H1 (cell line): Measurements from ENCODE around the gene C2orf72. TPM values are rescaled to one million over a fixed set of nuclear protein-coding genes. Genes with fewer than 3 reads are reported as not detected.

Source experiments
- CTCF ChIA-PET: fragments of 300-600 bp; sonication (Branson Sonifier 250); formaldehyde crosslinking; loops from one replicate; lab custom pipeline; 2021; ENCODE audit not compliant: partially characterized antibody; lab: Charles Lee
- POLR2A ChIA-PET: fragments of 300-600 bp; sonication (Branson Sonifier 250); formaldehyde crosslinking; loops from one replicate; lab custom pipeline; 2021; ENCODE audit warnings: inconsistent platforms; ENCODE audit not compliant: partially characterized antibody; lab: Charles Lee
- DNase-seq, 2 experiments: peaks; one replicate each; pipeline versions ENCODE4 v3.0.0 to v3.0.0-alpha.2; 2010 to 2022; ENCODE audit warnings: low spot score in 2 of 2, low read depth in 1 of 2, mixed read lengths in 1 of 2
- FAIRE-seq: peaks from 2 replicates; lab custom pipeline; 2011; peaks lifted over from hg19 to GRCh38; lab: Jason Lieb, UNC
- H2AFZ ChIP-seq: 2 replicates; pipeline ENCODE4 v1.8.1; 2012; ENCODE audit warnings: low read length, inconsistent platforms
- H2AK5ac ChIP-seq: 2 replicates; pipeline ENCODE4 v1.6.1; 2013; ENCODE audit warnings: low read depth, low read length
- H2BK120ac ChIP-seq: replicated peaks from 2 replicates; pipeline ENCODE3; 2013; ENCODE audit warnings: low read depth, low read length, inconsistent platforms
- H2BK12ac ChIP-seq: 2 replicates; pipeline ENCODE4 v1.6.1; 2013; ENCODE audit warnings: low read depth, low read length
- H2BK15ac ChIP-seq: 2 replicates; pipeline ENCODE4 v1.6.1; 2013; ENCODE audit warnings: low read length
- H2BK20ac ChIP-seq: 2 replicates; pipeline ENCODE4 v1.6.1; 2013; ENCODE audit warnings: low read length
- H2BK5ac ChIP-seq: 2 replicates; pipeline ENCODE4 v1.6.1; 2013; ENCODE audit warnings: low read depth, low read length
- H3K14ac ChIP-seq: 2 replicates; pipeline ENCODE4 v1.6.1; 2013; ENCODE audit warnings: inconsistent platforms; ENCODE audit not compliant: insufficient read length
- H3K18ac ChIP-seq: 2 replicates; pipeline ENCODE4 v1.6.1; 2013; ENCODE audit warnings: low read length; ENCODE audit errors: extremely low read depth
- H3K23ac ChIP-seq: 2 replicates; pipeline ENCODE4 v1.6.1; 2013; ENCODE audit warnings: inconsistent platforms; ENCODE audit not compliant: insufficient read length
- H3K23me2 ChIP-seq: 2 replicates; pipeline ENCODE4 v1.6.1; 2013; ENCODE audit warnings: low read depth, low read length
- H3K27ac ChIP-seq: 2 replicates; pipeline ENCODE4 v1.6.1; 2011; ENCODE audit warnings: low read depth, low read length, inconsistent platforms
- H3K27me3 ChIP-seq, 4 experiments: replicated peaks in 1 of 4; 1 replicate in 1 of 4; 2 replicates in 3 of 4; pipeline versions ENCODE4 v1.6.1 to v1.8.1; 2011 to 2013; ENCODE audit warnings: low read length in 3 of 4, mild to moderate bottlenecking in 3 of 4, inconsistent platforms in 2 of 4, mixed read lengths in 2 of 4, moderate library complexity in 1 of 4; ENCODE audit not compliant: control insufficient read depth in 3 of 4, insufficient read depth in 3 of 4; ENCODE audit errors: extremely low read depth in 1 of 4
- H3K36me3 ChIP-seq, 4 experiments: 2 replicates each; pipeline versions ENCODE4 v1.6.1 to v1.8.1; 2011 to 2013; ENCODE audit warnings: mild to moderate bottlenecking in 4 of 4, low read length in 3 of 4, moderate library complexity in 2 of 4, control low read depth in 1 of 4, inconsistent platforms in 1 of 4; ENCODE audit not compliant: insufficient read depth in 4 of 4, control insufficient read depth in 2 of 4
- H3K4ac ChIP-seq: replicated peaks from 2 replicates; pipeline ENCODE3; 2013; ENCODE audit warnings: low read length, low read depth, mixed read lengths, inconsistent platforms; ENCODE audit not compliant: insufficient read length
- H3K4me1 ChIP-seq, 4 experiments: replicated peaks in 1 of 4; 1 replicate in 1 of 4; 2 replicates in 3 of 4; pipeline versions ENCODE4 v1.6.1 to v1.8.1; 2011 to 2013; ENCODE audit warnings: low read length in 3 of 4, inconsistent platforms in 2 of 4, mixed read lengths in 1 of 4; ENCODE audit not compliant: insufficient read depth in 4 of 4, control insufficient read depth in 3 of 4
- H3K4me2 ChIP-seq, 2 experiments: 2 replicates each; pipeline versions ENCODE4 v1.6.1 to v1.8.1; 2011 to 2013; ENCODE audit warnings: low read depth in 2 of 2, low read length in 2 of 2, control low read depth in 1 of 2, inconsistent platforms in 1 of 2, mild to moderate bottlenecking in 1 of 2; ENCODE audit not compliant: insufficient read depth in 1 of 2
- H3K4me3 ChIP-seq, 4 experiments: fragments of 200-600, 300-600 bp in 1 of 4; sonication (generic), shearing (Covaris generic), sonication (Bioruptor Twin) in 1 of 4; 2 replicates each; pipeline versions ENCODE4 v1.5.1 to v1.8.1; 2011 to 2016; ENCODE audit warnings: low read length in 4 of 4, low read depth in 3 of 4, control low read depth in 2 of 4, inconsistent platforms in 2 of 4, mild to moderate bottlenecking in 2 of 4, mixed read lengths in 1 of 4, moderate library complexity in 1 of 4; ENCODE audit not compliant: insufficient read depth in 2 of 4; ENCODE audit errors: extremely low read depth in 1 of 4
- H3K56ac ChIP-seq: replicated peaks from 2 replicates; pipeline ENCODE3; 2013; ENCODE audit warnings: low read depth, mild to moderate bottlenecking, mixed read lengths, low read length, inconsistent platforms; ENCODE audit not compliant: insufficient read length
- H3K79me1 ChIP-seq: 2 replicates; pipeline ENCODE4 v1.6.1; 2013; ENCODE audit warnings: low read depth, low read length, control low read depth
- H3K79me2 ChIP-seq, 2 experiments: 2 replicates each; pipeline versions ENCODE4 v1.6.1 to v1.8.1; 2012 to 2013; ENCODE audit warnings: low read length in 2 of 2, mild to moderate bottlenecking in 2 of 2, inconsistent platforms in 1 of 2; ENCODE audit not compliant: insufficient read depth in 2 of 2, control insufficient read depth in 1 of 2
- H3K9ac ChIP-seq, 4 experiments: replicated peaks in 1 of 4; 1 replicate in 1 of 4; 2 replicates in 3 of 4; pipeline versions ENCODE4 v1.6.1 to v1.8.1; 2011 to 2013; ENCODE audit warnings: low read depth in 3 of 4, low read length in 3 of 4, control low read depth in 2 of 4, mild to moderate bottlenecking in 2 of 4, moderate library complexity in 2 of 4, inconsistent platforms in 1 of 4; ENCODE audit errors: extremely low read depth in 1 of 4
- H3K9me3 ChIP-seq, 2 experiments: 2 replicates each; pipeline versions ENCODE4 v1.6.1 to v1.8.1; 2012 to 2013; ENCODE audit warnings: mild to moderate bottlenecking in 2 of 2, moderate library complexity in 2 of 2, control low read depth in 1 of 2, inconsistent platforms in 1 of 2, low read depth in 1 of 2, low read length in 1 of 2, mixed read lengths in 1 of 2; ENCODE audit not compliant: insufficient read depth in 2 of 2
- H4K20me1 ChIP-seq, 2 experiments: replicated peaks in 1 of 2; 2 replicates each; pipeline versions ENCODE3 to v1.8.1; 2011 to 2013; ENCODE audit warnings: inconsistent platforms in 2 of 2, low read length in 2 of 2, mild to moderate bottlenecking in 1 of 2; ENCODE audit not compliant: insufficient read depth in 2 of 2, control insufficient read depth in 1 of 2
- H4K5ac ChIP-seq: 2 replicates; pipeline ENCODE4 v1.6.1; 2013; ENCODE audit warnings: low read length, low read depth, mixed read lengths, inconsistent platforms; ENCODE audit not compliant: insufficient read length
- H4K8ac ChIP-seq: 2 replicates; pipeline ENCODE4 v1.8.0; 2013; ENCODE audit warnings: mild to moderate bottlenecking, moderate library complexity, low read length, inconsistent platforms; ENCODE audit not compliant: insufficient read depth; ENCODE audit errors: extremely low read depth
- H4K91ac ChIP-seq: replicated peaks from 2 replicates; pipeline ENCODE3; 2013; ENCODE audit warnings: low read length, mixed read lengths, inconsistent platforms; ENCODE audit not compliant: insufficient read length
- ASH2L ChIP-seq: fragments of 200-600, 300-600 bp; sonication (generic); IDR thresholded peaks from one replicate; pipeline ENCODE4 v1.7.1; 2017; ENCODE audit warnings: low read length
- BRCA1 ChIP-seq: IDR thresholded peaks from 2 replicates; pipeline ENCODE4 v1.6.1; 2012; ENCODE audit warnings: low read depth, low read length, improper control_type of control experiment
- CEBPB ChIP-seq: IDR thresholded peaks from 2 replicates; pipeline ENCODE4 v1.6.1; 2012; ENCODE audit warnings: low read depth, low read length
- E2F6 ChIP-seq: IDR thresholded peaks from 2 replicates; pipeline ENCODE4 v1.6.1; 2012; ENCODE audit warnings: inconsistent platforms
- EZH2 ChIP-seq: fragments of 200-600 bp; sonication (generic); IDR thresholded peaks from 2 replicates; pipeline ENCODE4 v1.7.1; 2012; ENCODE audit warnings: low read depth, mild to moderate bottlenecking, moderate library complexity, low read length, inconsistent platforms; ENCODE audit not compliant: severe bottlenecking
- NANOG ChIP-seq: IDR thresholded peaks from 2 replicates; pipeline ENCODE4 v1.6.1; 2011; ENCODE audit warnings: low read length, low read depth, mild to moderate bottlenecking, inconsistent platforms; ENCODE audit not compliant: insufficient read depth, poor library complexity, severe bottlenecking
- PHF8 ChIP-seq: fragments of 200-600 bp; sonication (generic); conservative IDR thresholded peaks from 2 replicates; pipeline ENCODE4 v1.7.1; 2012; ENCODE audit warnings: low read depth, mild to moderate bottlenecking, inconsistent platforms, low read length, moderate library complexity
- POLR2A ChIP-seq, 2 experiments: IDR thresholded peaks; 1 replicate in 1 of 2; 2 replicates in 1 of 2; pipeline ENCODE4 v1.6.1; 2011; ENCODE audit warnings: low read depth in 2 of 2, low read length in 2 of 2, mild to moderate bottlenecking in 2 of 2; ENCODE audit errors: control extremely low read depth in 1 of 2
- SAP30 ChIP-seq: fragments of 300-600 bp; sonication (generic); IDR thresholded peaks from 2 replicates; pipeline ENCODE4 v1.7.1; 2012; ENCODE audit warnings: low read length, moderate library complexity, mild to moderate bottlenecking, inconsistent platforms; ENCODE audit not compliant: insufficient read depth, insufficient replicate concordance
- SRF ChIP-seq: IDR thresholded peaks from 2 replicates; pipeline ENCODE4 v1.6.1; 2011; ENCODE audit warnings: mild to moderate bottlenecking, low read depth, low read length, moderate library complexity
- SUZ12 ChIP-seq: fragments of 200-600 bp; sonication (generic); IDR thresholded peaks from 2 replicates; pipeline ENCODE4 v1.6.1; 2012; ENCODE audit warnings: mild to moderate bottlenecking, inconsistent platforms, low read length, moderate library complexity, mixed read lengths
- TAF1 ChIP-seq: IDR thresholded peaks from 2 replicates; pipeline ENCODE4 v1.6.1; 2011; ENCODE audit warnings: mild to moderate bottlenecking, low read depth, low read length
- WGBS, 2 experiments: shearing (Covaris generic) in 1 of 2; methylation state at CpG; one replicate each; pipeline versions ENCODE4 v1.1.6 to v1.1.7; 2013 to 2015; ENCODE audit warnings: low lambda C conversion rate in 2 of 2, mixed read lengths in 2 of 2, inconsistent platforms in 1 of 2, low coverage in 1 of 2, missing lambda C conversion rate in 1 of 2; ENCODE audit not compliant: insufficient replicate concordance in 2 of 2, insufficient coverage in 1 of 2, insufficient read length in 1 of 2; ENCODE audit errors: extremely low coverage in 1 of 2, missing lambda C conversion rate in 1 of 2; 5-methylcytosine and 5-hydroxymethylcytosine counted together
- polyA plus RNA-seq, 7 experiments: library from polyadenylated mRNA; depleted of rRNA in 3 of 7; stranded (reverse) in 5 of 7; unstranded in 2 of 7; fragments of >200 nt in 5 of 7; fragments of 200-250 nt in 2 of 7; gene quantifications; 1 replicate in 5 of 7; 2 replicates in 1 of 7; 4 replicates in 1 of 7; pipeline versions ENCODE4 v1.2.1 to v1.2.3, GENCODE V29; 2011 to 2013; ENCODE audit warnings: missing spikeins in 2 of 7, mixed read lengths in 2 of 7
- total RNA-seq: library from RNA; stranded (reverse); fragmentation: NEBNext Ultra II Directional; extraction: Animal tissue kit (Norgen Biotek cat#: 25700); gene quantifications from 2 replicates; pipeline ENCODE4 v1.2.1, GENCODE V29; 2021

The C2orf72 gene
- total and polyA plus RNA-seq, 2 of the 8 experiments (the other 6 are each of a cell fraction or from before 2014, with no cell fraction given), result 1.1 to 1.7 TPM

- Histone ChIP-seq H2AFZ (no peak overlapping the region), H3K27ac (no peak overlapping the region), H3K79me1 (no peaks in the 10 kb centered on the region), H3K36me3 (no peaks in the 10 kb centered on the region), H3K9me3 (peaks cover 3% of the 10 kb centered on the region in 2 experiments; a peak in 1 of 4 replicates), H3K9ac (no peak overlapping the region), H3K4me3 (no peak overlapping the region), H4K20me1 (peaks cover 0 to 2% of the 10 kb centered on the region in 2 experiments), H3K23me2 (peaks cover 10% of the 10 kb centered on the region; the same call in 1 of the 2 replicates), H4K91ac (no peak overlapping the region), H3K4ac (no peak overlapping the region), H3K4me1 (no peaks in the 10 kb centered on the region), H3K23ac (no peak overlapping the region), H3K27me3 (no peaks in the 10 kb centered on the region; a peak in 1 of 7 replicates), H2BK5ac (no peak overlapping the region), H2BK15ac (no peak overlapping the region), H3K14ac (no peak overlapping the region), H3K4me2 (no peak overlapping the region), H2AK5ac (no peak overlapping the region), H2BK20ac (no peak overlapping the region), H3K79me2 (no peaks in the 10 kb centered on the region), H2BK120ac (no peak overlapping the region), H4K5ac (no peak overlapping the region), H2BK12ac (no peak overlapping the region), H3K56ac (no peak overlapping the region), H3K18ac (no peak overlapping the region), H4K8ac (no peak overlapping the region; the same call in 1 of the 2 replicates)
- ChIA-PET POLR2A (interaction anchor here (1.2 kb wide), 2 partner anchors 12 to 82 kb away, joined by 3 read pairs; partner anchors contain the start of genes GPR55 and SPATA3), CTCF (interaction anchor here (0.7 to 2.0 kb wide), 12 partner anchors 10 to 301 kb away, joined by 3 to 10 read pairs (median 3); no protein-coding TSS in a partner anchor)
- DNase-seq (no peak), FAIRE-seq (no peak)
- 86% methylated on average over 10 of the region's 10 CpGs; no CpG with 5 or more reads in 1 of the 2 experiments for WGBS, 2 experiments
- TF ChIP-seq CEBPB (no peak), SUZ12 (no peak), NANOG (no peak), SAP30 (no peak), SRF (no peak), PHF8 (no peak), POLR2A (IDR thresholded peaks at IDR 0.05; ENCODE audit: control extremely low read depth in 1 of 2, low read depth in 2 of 2, low read length in 2 of 2) (no peak), BRCA1 (no peak), ASH2L (no peak), E2F6 (no peak), EZH2 (no peak), TAF1 (no peak)
Measured at GRCh38 chr2:231007286-231008098, 29.8 kb upstream of the C2orf72 start.
